HL-60 (cell line): ENCODE measurements around the gene WRAP73.

Source experiments
- DNase-seq, 2 experiments: peaks; one replicate each; pipeline ENCODE4 v3.0.0-alpha.2; 2010 to 2020; ENCODE audit warnings: low read depth in 1 of 2, low spot score in 1 of 2
- H3K27ac ChIP-seq: fragments of 250-450 bp; sonication (Bioruptor Pico); replicated peaks from 2 replicates; pipeline ENCODE4 v1.5.1; 2020; ENCODE audit warnings: mild to moderate bottlenecking, moderate library complexity
- H3K27me3 ChIP-seq: fragments of 250-450 bp; sonication (Bioruptor Pico); 2 replicates; pipeline ENCODE4 v1.5.1; 2021; ENCODE audit warnings: mild to moderate bottlenecking, moderate library complexity; ENCODE audit not compliant: insufficient read depth, poor library complexity, severe bottlenecking
- H3K4me3 ChIP-seq: replicated peaks from 2 replicates; pipeline ENCODE4 v1.5.1; 2011; ENCODE audit warnings: mild to moderate bottlenecking, control low read depth, low read length; ENCODE audit not compliant: insufficient read depth
- GABPA ChIP-seq: IDR thresholded peaks from 2 replicates; pipeline ENCODE4 v1.6.1; 2012; ENCODE audit warnings: low read depth
- POLR2AphosphoS5 ChIP-seq: IDR thresholded peaks from 2 replicates; pipeline ENCODE4 v1.6.1; 2012; ENCODE audit warnings: low read depth
- SPI1 ChIP-seq: IDR thresholded peaks from 2 replicates; pipeline ENCODE4 v1.6.1; 2012; ENCODE audit warnings: low read depth, mild to moderate bottlenecking, borderline replicate concordance
- TF ChIP-seq, protein P1 (sequence below): IDR thresholded peaks from one replicate; pipeline ENCODE4 v1.5.1; 2011; ENCODE audit warnings: low read length, control low read depth, inconsistent platforms; ENCODE audit not compliant: insufficient read depth
- TF ChIP-seq, protein P2 (sequence below): IDR thresholded peaks from 2 replicates; pipeline ENCODE4 v1.6.1; 2012; ENCODE audit warnings: low read depth; ENCODE audit not compliant: insufficient replicate concordance

WRAP73 gene

DNA sequence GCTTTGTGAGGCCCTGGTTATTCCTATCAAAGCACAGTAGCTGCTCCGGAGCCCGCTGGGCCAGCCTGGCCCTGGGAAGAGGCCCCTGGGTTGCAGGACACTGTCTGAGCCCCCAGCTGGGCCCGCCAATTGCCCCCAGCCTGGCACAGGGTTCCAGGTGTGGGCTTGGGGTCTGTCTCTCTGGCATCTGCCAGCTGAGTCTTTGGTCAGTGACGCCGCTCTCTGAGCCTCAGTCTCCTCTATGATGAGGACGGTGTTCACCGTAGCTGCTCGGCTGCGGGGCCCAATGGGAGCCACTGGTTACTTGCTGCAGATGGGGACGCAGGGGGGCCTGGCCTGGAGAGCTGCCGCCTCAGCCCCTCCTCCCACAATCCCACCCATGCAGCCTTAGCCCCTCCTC, 43.4 kb upstream of the WRAP73 start:
- H3K4me3 ChIP-seq = no peak overlapping the region
- no peak for DNase-seq

DNA sequence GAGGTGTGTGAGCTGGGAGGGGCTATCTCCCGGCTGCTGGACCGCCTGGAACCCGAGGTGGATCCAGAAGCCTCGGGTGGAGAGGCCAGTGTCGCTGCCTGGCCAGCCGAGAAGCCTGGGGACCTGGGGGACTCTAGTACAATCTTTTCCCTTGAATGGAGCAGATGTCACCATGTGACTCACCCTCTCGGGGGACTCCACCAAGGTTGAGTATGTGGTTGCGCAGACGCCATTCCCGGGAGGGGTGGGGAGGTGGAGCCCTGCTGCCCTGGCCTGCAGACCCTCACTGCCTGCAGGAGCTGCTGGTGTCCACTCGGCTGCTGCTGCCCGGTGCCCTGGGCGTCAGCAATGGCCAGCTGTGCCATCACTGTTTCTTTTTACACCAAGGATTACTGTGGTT, 42.7 kb upstream of the WRAP73 start:
- TF ChIP-seq, protein P1, sequence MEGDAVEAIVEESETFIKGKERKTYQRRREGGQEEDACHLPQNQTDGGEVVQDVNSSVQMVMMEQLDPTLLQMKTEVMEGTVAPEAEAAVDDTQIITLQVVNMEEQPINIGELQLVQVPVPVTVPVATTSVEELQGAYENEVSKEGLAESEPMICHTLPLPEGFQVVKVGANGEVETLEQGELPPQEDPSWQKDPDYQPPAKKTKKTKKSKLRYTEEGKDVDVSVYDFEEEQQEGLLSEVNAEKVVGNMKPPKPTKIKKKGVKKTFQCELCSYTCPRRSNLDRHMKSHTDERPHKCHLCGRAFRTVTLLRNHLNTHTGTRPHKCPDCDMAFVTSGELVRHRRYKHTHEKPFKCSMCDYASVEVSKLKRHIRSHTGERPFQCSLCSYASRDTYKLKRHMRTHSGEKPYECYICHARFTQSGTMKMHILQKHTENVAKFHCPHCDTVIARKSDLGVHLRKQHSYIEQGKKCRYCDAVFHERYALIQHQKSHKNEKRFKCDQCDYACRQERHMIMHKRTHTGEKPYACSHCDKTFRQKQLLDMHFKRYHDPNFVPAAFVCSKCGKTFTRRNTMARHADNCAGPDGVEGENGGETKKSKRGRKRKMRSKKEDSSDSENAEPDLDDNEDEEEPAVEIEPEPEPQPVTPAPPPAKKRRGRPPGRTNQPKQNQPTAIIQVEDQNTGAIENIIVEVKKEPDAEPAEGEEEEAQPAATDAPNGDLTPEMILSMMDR = no peak
- Histone ChIP-seq H3K4me3 (no peak overlapping the region), H3K27me3 (peaks cover 9% of the 10 kb centered on the region), H3K27ac (no peak overlapping the region)
- DNase-seq = no peak

More for the DNA sequence above, 43.4 kb upstream of the WRAP73 start:
- Histone ChIP-seq H3K27ac (no peak overlapping the region), H3K27me3 (peaks cover 8% of the 10 kb centered on the region)
- no peak for TF ChIP-seq SPI1
- TF ChIP-seq GABPA = no peak
- TF ChIP-seq, protein P1 = no peak
- TF ChIP-seq POLR2AphosphoS5 = no peak
- TF ChIP-seq, protein P2, sequence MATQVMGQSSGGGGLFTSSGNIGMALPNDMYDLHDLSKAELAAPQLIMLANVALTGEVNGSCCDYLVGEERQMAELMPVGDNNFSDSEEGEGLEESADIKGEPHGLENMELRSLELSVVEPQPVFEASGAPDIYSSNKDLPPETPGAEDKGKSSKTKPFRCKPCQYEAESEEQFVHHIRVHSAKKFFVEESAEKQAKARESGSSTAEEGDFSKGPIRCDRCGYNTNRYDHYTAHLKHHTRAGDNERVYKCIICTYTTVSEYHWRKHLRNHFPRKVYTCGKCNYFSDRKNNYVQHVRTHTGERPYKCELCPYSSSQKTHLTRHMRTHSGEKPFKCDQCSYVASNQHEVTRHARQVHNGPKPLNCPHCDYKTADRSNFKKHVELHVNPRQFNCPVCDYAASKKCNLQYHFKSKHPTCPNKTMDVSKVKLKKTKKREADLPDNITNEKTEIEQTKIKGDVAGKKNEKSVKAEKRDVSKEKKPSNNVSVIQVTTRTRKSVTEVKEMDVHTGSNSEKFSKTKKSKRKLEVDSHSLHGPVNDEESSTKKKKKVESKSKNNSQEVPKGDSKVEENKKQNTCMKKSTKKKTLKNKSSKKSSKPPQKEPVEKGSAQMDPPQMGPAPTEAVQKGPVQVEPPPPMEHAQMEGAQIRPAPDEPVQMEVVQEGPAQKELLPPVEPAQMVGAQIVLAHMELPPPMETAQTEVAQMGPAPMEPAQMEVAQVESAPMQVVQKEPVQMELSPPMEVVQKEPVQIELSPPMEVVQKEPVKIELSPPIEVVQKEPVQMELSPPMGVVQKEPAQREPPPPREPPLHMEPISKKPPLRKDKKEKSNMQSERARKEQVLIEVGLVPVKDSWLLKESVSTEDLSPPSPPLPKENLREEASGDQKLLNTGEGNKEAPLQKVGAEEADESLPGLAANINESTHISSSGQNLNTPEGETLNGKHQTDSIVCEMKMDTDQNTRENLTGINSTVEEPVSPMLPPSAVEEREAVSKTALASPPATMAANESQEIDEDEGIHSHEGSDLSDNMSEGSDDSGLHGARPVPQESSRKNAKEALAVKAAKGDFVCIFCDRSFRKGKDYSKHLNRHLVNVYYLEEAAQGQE = no peak

DNA sequence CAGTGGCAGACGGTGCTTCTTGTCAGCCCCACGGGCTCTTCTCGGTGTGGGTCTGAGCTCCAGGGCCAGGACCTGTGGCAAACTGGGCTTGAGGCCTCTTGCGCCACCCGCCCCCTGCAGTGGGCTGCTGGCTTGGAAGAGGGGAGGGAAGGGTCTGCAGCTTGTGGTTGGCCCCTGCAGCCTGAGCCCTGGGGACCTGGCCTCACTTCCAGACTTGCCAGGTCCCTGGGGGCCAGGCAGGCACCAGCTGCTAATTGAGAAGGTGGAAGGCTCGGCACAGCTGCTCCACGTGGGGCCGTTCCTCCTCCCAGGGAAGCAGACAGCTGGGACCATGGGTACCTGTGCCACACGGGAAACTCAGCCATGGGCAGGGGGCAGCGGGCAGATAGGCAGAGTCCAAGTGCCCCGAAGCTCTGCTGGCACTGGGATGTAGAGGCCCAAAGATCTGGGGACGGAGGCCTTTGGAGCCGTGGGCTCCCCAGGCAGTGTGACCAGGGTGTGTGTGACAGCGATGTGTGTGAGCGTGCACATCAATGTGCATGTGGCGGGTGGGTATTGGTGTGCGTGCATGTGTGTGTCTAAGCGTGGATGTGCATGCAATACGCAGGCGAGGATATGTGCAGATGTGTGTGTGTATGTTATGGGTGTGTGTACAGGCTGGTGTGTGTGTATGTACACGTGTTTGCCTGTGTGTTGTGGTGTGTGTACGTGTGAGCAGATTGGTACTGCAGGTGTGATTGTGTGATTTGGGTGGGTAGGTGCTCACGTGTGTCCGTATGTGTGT, 41.7 kb upstream of the WRAP73 start:
- DNase-seq = no peak
- H3K27me3 ChIP-seq = peaks cover 9% of the 10 kb centered on the region
- TF ChIP-seq GABPA = no peak
- TF ChIP-seq, protein P2 = no peak
- TF ChIP-seq, protein P1 = no peak
- TF ChIP-seq SPI1 = no peak
- no peak for TF ChIP-seq POLR2AphosphoS5
- no peak overlapping the region for H3K4me3 ChIP-seq
- H3K27ac ChIP-seq = no peak overlapping the region
